H4 (cell line): Measurements from ENCODE around the gene AFM. TPM values are rescaled to one million over a fixed set of nuclear protein-coding genes. Genes with fewer than 3 reads are reported as not detected.

Experiments used
- DNase-seq: peaks from one replicate; pipeline ENCODE4 v3.0.0-alpha.2; 2015; ENCODE audit warnings: low spot score
- total RNA-seq: library from RNA; depleted of rRNA; stranded (reverse); fragments of >200 nt; shearing (Covaris generic); gene quantifications from 2 replicates; pipeline ENCODE4 v1.2.3, GENCODE V29; 2014; rRNA removed

The AFM gene, protein sequence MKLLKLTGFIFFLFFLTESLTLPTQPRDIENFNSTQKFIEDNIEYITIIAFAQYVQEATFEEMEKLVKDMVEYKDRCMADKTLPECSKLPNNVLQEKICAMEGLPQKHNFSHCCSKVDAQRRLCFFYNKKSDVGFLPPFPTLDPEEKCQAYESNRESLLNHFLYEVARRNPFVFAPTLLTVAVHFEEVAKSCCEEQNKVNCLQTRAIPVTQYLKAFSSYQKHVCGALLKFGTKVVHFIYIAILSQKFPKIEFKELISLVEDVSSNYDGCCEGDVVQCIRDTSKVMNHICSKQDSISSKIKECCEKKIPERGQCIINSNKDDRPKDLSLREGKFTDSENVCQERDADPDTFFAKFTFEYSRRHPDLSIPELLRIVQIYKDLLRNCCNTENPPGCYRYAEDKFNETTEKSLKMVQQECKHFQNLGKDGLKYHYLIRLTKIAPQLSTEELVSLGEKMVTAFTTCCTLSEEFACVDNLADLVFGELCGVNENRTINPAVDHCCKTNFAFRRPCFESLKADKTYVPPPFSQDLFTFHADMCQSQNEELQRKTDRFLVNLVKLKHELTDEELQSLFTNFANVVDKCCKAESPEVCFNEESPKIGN
- not detected in 2 replicates for total RNA-seq

GRCh38 chr4:73481358-73481757, at the start of gene AFM:
TSS of gene AFM (plus strand) at chr4:73481745. CDS start at chr4:73481776, 31 bp downstream.
- DNase-seq = no peak

GRCh38 chr4:73431813-73432168, 49.8 kb upstream of the AFM start:
- DNase-seq = no peak

DNA sequence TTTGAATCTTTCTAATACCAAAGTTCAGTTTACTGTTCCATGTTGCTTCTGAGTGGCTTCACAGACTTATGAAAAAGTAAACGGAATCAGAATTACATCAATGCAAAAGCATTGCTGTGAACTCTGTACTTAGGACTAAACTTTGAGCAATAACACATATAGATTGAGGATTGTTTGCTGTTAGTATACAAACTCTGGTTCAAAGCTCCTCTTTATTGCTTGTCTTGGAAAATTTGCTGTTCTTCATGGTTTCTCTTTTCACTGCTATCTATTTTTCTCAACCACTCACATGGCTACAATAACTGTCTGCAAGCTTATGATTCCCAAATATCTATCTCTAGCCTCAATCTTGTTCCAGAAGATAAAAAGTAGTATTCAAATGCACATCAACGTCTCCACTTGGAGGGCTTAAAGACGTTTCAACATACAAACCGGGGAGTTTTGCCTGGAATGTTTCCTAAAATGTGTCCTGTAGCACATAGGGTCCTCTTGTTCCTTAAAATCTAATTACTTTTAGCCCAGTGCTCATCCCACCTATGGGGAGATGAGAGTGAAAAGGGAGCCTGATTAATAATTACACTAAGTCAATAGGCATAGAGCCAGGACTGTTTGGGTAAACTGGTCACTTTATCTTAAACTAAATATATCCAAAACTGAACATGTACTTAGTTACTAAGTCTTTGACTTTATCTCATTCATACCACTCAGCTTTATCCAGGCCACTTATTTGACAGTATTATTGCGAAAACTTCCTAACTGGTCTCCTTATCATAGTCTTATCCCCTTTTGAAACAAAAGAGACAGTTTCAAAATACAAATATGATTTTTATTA, 49.2 kb upstream of the AFM start:
- DNase-seq = no peak

- DNase-seq = no peak
Measured at GRCh38 chr4:73433140-73433539, 48.4 kb upstream of the AFM start.

- no peak for DNase-seq
Measured at GRCh38 chr4:73434311-73434710, 47.2 kb upstream of the AFM start.

- DNase-seq = no peak
Measured at GRCh38 chr4:73435984-73436383, 45.6 kb upstream of the AFM start, which contains the start of gene AFP. TSS of gene AFP (plus strand) at chr4:73436221. CDS start at chr4:73436263, 42 bp downstream.

DNA sequence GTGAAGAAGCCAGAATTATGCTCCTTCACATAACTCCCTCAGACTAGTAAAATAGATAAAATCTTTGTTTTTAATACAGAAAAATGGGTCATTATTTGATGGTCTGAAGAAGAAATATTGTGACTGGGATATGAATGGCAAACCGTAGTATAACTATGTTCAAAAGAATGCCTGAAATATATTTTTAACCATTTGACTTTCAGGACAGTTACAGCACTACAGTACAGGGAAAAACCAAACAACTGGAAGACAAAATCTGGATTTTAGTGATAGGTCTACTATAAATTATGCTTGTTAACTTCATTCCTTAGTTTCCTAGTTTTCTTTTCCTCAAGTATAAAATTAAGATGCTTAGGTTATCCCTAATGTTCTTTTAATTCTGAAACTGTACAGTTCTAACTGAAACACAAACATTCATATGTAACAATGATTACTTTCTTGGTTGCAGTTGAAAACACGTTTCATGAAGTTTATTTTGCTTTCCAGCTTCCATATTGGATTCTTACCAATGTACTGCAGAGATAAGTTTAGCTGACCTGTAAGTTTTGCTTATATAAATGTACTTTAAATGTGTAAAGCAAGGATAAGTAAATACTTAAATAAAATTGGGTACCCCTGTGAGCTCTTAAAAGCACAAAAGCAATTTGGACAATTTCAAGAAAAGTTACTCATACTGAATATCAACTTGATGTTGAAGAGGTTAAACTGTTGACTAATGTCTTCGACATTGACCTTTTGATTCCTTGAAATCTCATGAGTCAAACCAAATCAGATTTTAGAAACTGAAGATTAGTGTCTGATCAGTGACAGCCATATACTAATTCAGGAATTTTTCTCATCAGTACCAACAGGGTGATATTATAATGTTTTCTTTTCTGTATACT, 44.6 kb upstream of the AFM start:
- DNase-seq = no peak

GRCh38 chr4:73437558-73437956, 44.0 kb upstream of the AFM start:
- no peak for DNase-seq

GRCh38 chr4:73438048-73438447, 43.5 kb upstream of the AFM start:
- no peak for DNase-seq

GRCh38 chr4:73438582-73439215, 42.8 kb upstream of the AFM start:
- no peak for DNase-seq

GRCh38 chr4:73439445-73439844, 42.1 kb upstream of the AFM start:
- no peak for DNase-seq

GRCh38 chr4:73439991-73440390, 41.6 kb upstream of the AFM start:
- no peak for DNase-seq

DNA sequence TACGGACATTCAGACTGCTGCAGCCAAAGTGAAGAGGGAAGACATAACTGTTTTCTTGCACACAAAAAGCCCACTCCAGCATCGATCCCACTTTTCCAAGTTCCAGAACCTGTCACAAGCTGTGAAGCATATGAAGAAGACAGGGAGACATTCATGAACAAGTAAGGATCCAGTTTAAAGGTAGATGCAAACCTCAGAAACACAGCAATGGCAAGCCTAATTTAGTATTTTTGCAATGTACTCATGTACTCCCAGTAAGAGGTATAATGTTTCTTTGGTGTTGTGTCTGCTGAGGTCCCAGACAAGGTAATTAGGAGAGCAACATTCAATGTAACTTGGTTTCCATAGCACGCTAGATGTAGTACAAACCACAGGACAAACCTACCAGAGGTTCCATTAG, 40.9 kb upstream of the AFM start:
- DNase-seq = no peak

- DNase-seq = no peak
Measured at GRCh38 chr4:73442275-73442674, 39.3 kb upstream of the AFM start.

GRCh38 chr4:73443224-73443623, 38.3 kb upstream of the AFM start:
- DNase-seq = no peak

GRCh38 chr4:73445383-73446335, 35.9 kb upstream of the AFM start:
- DNase-seq = no peak

- peak; percentile 79 for DNase-seq
Measured at GRCh38 chr4:73446336-73446938, 35.1 kb upstream of the AFM start.

DNA sequence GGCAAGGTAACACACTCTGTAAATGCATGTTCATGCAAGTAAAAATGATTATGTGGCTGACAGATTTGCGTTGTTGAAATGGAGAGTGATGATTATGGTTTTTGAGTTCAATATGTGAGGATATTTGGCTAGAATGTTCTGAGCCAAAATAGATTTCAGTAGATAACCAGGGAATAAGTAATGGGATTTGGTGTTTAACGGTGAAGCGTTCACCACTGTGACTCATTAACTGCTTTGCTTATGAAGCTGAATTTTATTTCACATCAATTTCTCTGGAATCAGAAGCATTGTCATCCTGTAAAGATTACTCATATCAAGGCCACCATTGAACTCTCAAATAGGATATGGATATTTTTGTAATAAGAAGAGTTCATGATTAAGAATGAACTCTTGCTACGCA, 33.9 kb upstream of the AFM start:
- no peak for DNase-seq

DNA sequence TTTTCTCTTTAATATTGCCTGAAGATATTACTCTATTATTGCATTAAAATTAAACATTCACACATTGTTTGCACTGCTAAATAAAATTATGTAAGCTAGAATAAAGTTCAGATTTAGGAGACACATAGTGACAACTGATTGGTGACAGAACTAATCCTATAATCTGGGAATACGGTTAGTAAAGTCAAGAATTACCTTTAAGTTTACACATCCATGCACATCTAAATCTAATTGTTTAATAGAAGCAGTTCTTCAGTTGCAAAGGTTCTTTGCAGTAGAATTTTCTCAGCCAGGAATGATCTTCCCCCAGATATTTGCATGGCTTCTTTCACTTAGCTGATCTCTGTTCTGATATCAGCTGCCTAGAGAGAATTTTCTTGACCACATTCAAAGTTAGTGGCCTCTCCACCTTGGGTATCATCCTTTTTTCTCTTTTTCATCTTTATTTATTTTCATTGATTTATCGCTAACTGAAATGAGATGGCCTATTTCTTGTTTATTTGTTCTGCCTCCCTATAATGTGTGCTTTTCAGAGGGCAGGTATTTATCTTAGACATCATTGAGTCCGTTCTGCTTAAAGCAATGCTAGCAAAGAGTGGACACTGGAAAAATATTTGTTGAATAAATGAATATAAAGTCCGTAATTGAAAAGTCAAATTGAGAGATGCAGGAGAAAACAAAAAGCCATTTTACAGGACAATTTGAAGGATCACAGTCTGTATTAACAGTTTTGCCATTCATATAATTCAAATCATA, 32.9 kb upstream of the AFM start:
- DNase-seq = no peak
